Activated CD4-positive, alpha-beta T cell treated with anti-CD3 and anti-CD28 coated beads, Interleukin-2, Interleukin-4, amounts not matched to agents 100 ng/mL and 50 ng/mL, durations not matched to agents 16 hours and 8 hours (primary cell): Measurements from ENCODE around the gene ALCAM.
A peak's percentile ranks its signal among the peaks of the same experiment; 100 is the strongest.

ENCODE experiments used
- DNase-seq: peaks from one replicate; pipeline ENCODE4 v3.0.0-alpha.2; 2020; ENCODE audit warnings: low spot score

Gene ALCAM

GRCh38 chr3:105496343-105496742 is 129.6 kb downstream of the ALCAM start:
- no peak for DNase-seq

- DNase-seq, result no peak
These were observed 130.7 kb downstream of the ALCAM start for GRCh38 chr3:105497386-105497785.

- no peak for DNase-seq
These were observed 133.3 kb downstream of the ALCAM start for GRCh38 chr3:105499961-105500360.

- no peak for DNase-seq
These were observed 135.6 kb downstream of the ALCAM start for GRCh38 chr3:105502333-105502732.

- no peak for DNase-seq
These were observed 136.5 kb downstream of the ALCAM start for GRCh38 chr3:105503191-105503593.

- DNase-seq, result no peak
These were observed 137.8 kb downstream of the ALCAM start for GRCh38 chr3:105504440-105504951.

DNA sequence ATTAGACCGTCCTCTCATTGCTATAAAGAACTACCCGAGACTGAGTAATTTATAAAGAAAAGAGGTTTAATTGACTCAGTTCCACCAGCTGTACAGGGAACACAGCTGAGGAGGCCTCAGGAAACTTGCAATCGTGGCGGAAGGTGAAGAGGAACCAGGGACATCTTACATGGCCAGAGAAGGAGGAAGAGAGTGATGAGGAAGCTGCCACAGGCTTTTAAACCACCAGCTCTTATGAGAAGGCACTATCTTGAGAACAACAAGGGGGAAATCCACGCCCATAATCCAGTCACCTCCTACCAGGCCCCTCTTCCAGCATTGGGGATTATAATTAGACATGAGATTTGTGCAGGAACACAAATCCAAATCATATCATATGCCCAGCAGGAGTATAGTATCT is 138.5 kb downstream of the ALCAM start:
- DNase-seq, result no peak

GRCh38 chr3:105511031-105511430 is 144.3 kb downstream of the ALCAM start:
- DNase-seq, result no peak

DNA sequence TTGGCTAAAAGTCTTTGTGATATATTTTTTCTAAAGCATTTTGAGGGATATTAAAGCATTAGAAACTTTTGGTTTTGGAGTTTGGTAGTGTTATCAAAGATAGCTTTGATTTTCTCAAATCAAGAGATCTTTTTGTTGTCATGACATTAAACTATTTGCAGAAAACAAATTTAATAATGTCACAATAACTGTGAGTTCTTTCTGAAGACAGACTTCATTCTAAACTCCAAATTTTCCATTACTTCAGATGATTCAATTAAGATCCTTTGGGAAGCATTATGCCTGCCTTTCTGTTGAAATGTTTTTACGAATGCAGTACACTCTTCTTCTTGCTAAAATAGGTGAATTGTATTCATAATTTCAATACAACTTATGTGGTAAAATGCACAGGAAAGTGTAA is 145.4 kb downstream of the ALCAM start:
- DNase-seq, result no peak

DNA sequence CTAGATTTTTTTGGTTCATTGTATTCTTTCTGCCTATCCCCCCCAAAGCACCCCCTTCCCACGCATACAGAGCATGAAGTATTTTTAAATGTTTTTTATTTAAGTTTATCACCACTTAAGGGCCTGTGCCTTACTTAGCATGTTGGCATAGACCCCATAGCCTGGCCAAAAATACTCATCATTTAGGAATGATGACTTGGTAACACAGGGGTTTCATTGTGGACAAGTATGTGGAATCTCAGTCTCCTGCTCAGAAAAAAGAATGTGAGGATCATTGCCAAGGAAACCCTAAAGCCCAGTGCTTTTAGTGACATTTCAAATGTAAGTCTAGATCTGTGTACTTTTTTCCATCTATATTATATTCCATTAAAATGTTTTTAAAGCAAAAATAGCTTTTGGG is 146.3 kb downstream of the ALCAM start:
- DNase-seq, result no peak

- no peak for DNase-seq
These were observed 147.2 kb downstream of the ALCAM start for GRCh38 chr3:105513886-105514285.

GRCh38 chr3:105515372-105515771 is 148.7 kb downstream of the ALCAM start:
- DNase-seq, result no peak

DNA sequence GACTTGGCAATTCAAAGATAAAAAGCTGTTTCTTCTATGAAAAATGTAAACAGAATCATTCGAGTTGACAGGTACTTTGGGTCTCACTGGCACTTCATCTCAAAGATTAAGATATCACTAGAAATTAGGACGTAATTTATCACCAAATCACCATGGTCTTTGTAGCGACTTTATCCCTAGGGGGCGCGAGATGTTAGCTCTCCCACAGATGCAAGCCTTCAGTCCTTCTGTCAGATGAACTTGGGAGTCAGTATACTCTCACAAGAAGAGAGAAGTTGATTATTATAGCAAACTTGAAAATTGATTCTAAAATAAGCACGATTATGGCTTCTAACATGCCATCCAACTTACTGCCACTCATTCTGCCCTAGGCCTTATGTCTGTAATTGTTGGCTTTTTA is 150.3 kb downstream of the ALCAM start:
- no peak for DNase-seq

DNA sequence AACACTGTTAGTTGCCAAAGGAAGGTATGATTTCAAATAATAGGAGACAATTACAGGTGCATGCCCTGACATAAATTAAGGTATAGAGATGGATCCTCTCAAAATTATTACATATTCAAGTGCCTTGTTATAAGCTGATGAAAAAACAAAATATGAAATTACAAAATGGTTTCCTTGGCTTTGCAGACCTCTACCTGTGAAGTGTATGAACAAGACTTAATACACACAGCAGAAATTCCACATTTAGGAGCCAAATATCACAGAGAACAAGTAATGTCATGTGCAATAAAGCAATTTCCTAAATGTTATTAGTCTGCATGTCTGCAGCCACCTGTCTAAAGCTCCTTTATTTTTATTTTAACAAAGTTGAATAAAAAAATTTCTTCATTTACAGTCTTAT is 151.5 kb downstream of the ALCAM start:
- DNase-seq, result no peak

DNA sequence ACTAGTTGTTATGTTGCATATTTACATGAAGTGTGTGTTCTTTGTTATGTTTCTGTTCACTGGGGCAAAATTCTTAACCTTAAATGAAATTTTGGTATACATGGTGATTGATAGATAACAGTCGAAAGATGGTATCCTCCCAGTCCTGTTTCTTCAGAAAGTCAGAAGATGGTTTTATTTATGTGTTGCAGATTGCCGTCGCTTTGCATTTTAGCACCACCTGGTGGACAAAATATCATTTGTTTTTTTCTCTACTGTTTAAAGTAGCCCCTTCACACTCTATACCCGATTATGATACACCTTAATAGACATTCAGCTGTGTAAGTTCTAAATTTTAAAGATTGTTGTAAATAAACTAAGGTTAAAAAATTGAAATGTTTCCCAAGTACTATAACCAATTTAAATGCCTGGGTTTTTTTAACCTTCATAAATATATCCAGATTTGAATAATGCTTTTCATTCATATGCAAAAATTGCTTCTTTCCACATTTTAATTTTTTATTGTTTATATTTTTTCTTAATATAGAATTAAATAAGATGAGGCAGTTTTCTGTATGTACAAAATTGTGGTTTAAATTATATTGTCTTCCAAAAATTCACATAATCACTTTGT is 152.2 kb downstream of the ALCAM start:
- peak; percentile 67 for DNase-seq

- DNase-seq, result no peak
These were observed 155.1 kb downstream of the ALCAM start for GRCh38 chr3:105521770-105522169.

DNA sequence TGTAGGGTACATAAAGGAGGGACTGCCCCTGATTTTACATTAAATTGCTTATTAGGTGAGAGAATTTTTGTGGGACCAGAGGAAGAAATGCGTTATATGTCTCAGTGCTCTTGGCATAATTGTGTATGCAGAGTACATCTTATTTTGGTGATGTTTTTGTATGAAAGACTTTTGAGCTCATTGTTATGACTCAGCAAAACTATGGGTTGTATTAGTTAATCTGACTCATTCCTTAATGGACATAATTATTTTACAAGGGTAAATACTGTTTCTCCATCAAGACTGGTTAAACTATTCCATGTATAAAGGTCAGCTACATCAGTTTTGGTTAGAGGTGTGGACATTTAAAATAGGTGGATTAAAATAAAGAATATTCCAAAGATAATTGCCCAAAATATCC is 156.8 kb downstream of the ALCAM start:
- DNase-seq, result no peak

DNA sequence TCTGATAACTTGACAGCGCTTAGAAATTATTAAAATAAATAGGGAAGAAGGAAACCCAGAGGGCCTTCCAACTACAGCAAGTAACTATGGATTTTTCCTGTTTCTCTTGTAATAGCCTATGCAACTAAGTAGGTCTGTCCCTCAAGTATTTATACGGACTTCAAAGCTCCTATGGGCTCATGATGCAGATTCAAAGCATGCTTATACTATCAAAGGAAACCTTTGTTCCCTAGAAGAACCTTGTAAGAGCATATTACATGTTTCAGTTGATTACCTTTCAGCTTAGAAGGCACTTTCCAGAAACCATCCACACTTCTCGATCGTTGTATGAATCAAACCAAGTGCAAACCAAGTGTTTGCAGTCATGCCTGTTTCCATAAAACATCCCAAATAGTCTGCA is 158.8 kb downstream of the ALCAM start:
- no peak for DNase-seq

GRCh38 chr3:105526360-105527111 is 159.8 kb downstream of the ALCAM start:
- no peak for DNase-seq

DNA sequence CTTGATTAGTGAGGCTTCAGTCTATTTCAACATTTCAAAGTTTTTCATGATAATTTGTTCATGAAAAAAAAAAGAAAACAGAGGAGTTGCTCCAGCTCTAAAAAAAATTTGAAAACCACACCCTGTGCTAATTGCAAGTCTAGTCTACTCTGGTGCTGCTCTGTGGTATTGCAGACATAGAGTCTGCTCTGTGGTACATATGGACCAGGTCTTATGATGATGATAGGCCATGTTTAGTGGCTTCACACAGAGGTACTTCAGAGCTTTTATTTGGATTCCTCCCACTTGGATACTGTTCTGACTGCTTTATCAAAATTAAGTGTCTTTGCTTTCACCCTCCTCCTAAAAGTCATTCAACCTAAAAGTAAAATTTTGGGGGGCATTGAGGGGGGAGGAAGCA is 160.8 kb downstream of the ALCAM start:
- DNase-seq, result no peak

DNA sequence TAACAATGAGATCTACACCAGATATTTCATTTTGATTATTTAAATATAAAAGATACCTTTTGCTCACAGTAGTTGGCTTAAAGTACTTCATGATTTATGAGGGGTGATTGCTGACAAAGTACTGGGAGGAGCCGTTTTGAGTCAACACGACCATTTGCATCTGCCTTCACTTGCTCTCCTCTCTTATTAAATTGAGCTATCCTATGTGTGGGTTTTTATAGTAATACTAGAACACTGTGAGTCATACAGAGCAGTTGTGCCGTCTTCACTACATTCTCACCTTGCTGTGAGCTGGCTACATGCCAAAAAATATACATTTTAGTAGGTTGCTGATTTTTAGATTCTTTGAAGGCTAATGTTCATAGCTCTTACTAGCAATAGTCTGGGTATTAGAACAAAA is 161.2 kb downstream of the ALCAM start:
- peak; percentile 63 for DNase-seq

DNA sequence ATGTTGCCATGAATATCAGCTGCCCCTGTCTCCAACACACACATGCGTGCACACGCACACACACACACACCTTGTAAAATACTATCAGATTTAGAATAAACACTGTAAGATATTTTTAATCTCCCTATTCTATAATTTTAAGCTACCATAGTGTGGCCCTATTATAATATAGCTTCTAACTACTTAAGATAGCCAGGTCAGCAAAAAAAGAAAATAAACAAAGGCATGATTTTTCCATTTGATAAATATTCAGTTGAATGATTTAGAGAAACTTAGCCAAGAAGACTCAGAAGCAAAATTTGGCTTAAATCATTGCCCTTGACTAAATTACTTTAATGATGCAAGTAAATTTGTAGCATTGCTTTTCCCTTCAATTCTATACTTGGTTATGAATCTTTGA is 162.2 kb downstream of the ALCAM start:
- no peak for DNase-seq

DNA sequence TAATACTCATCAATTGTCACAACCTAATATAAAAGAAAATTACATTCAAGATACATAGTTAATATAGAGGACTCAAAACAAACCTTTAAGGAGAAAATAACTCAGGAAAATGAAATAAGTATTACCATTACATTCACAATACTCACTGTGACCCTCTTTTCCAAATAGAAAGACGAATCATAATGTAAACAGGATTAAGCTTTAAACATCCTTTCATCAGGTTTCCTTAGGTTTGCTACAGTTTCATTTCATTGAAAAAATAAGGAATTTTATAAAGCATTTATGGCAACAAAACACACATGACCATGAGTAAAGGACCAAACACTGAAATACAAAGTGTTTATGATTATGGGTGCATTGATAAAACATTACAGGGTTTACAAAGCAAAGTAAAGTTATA is 162.7 kb downstream of the ALCAM start:
- no peak for DNase-seq

- DNase-seq, result no peak
These were observed 165.5 kb downstream of the ALCAM start for GRCh38 chr3:105532251-105532650.
